Activated T-helper 1 cell treated with Interleukin-2 at 50 U/mL for 16 hours (primary cell): ENCODE results near the gene NELL2.
A peak's percentile ranks its signal among the peaks of the same experiment; 100 is the strongest.
"Not testable (repeated sequence)": the region's sequence is repeated elsewhere in the genome, so short reads cannot be mapped to it uniquely, and the experiment has no call there.

Experiments
- DNase-seq: peaks from one replicate; pipeline ENCODE4 v3.0.0-alpha.2; 2020; ENCODE audit warnings: low read depth

Gene NELL2

DNA sequence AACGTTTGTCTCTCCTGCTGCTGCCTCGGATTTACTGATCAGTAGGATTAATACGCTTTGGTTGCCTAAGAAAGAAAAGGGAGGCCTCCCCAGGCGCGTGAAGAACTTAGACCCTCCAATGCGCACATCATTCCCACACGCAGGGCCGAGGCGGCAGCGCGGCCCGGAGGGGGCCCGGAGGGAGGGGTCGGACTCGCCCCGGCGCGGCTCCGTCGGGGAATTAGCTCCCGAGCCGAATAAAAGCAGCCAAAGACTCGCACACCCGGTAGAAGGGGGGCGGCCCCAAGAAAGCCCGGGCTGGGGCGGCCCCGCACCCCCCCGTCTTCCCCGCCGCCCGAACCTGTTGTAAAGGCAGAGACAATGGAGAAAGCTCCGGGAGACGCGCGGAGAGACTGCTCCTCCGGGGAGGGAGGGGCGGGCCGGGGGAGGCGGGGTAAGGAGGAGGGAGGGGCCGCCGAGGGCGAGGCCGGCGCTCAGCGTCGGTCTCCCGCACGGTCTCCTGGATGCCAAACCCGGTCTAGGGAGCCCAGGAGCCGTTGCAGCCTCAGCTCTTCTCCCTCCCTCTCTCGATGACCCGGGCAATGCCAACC is at the start of gene NELL2:
NELL2 (minus strand) TSS at position 362 of the 590 bp plus-strand sequence. CDS start 446 bp downstream, outside the sequence.
- peak; percentile 41 for DNase-seq

GRCh38 chr12:44921736-44922135 is 45.6 kb upstream of the NELL2 start:
- no peak for DNase-seq

DNA sequence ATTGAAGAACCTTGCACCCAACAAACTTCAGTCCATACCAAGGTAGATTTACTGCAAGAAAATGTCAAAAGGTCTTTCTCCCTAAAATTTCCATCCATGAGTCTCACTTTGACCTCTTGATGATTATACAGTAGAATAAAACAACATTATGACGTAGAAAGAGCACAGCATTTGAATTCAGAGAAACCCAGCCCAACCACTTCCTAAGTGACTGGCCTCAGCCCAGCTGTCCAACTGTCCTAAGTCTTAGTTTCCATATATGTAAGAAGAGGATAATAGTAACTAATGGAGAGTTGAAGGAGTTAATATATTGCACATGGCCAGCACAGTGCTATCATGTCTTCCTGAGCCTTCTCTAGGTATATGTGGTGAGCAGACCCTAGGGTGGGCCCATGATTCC is 41.0 kb upstream of the NELL2 start:
- DNase-seq: no peak

GRCh38 chr12:44915958-44916357 is 39.8 kb upstream of the NELL2 start:
- no peak for DNase-seq

DNA sequence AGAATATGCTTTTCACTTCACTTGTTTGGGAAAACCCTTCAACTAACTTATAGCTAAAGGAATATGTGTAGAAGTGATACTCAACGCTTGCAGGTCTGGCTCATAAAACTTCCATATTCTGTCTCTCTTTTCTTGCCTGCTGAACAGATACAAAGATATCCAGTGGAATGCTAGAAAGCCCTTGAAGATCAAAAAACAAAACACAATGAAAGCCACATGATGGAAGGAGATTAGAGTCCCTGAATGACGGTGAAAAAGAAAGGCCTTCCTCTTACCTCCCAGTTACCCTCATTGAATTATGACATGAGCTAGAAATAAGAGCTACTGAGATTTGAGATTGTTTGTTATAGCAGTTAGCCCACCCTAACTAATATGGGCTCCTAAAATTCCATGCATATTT is 28.2 kb upstream of the NELL2 start:
- no peak for DNase-seq

- not testable (repeated sequence) for DNase-seq
Measured at GRCh38 chr12:44898108-44898507, 22.0 kb upstream of the NELL2 start.

- no peak for DNase-seq
Measured at GRCh38 chr12:44889926-44890325, 13.8 kb upstream of the NELL2 start.

GRCh38 chr12:44889162-44889561 is 13.0 kb upstream of the NELL2 start:
- no peak for DNase-seq

- no peak for DNase-seq
Measured at GRCh38 chr12:44885902-44886301, 9.8 kb upstream of the NELL2 start.

GRCh38 chr12:44881197-44881596 is 5.1 kb upstream of the NELL2 start:
- no peak for DNase-seq

DNA sequence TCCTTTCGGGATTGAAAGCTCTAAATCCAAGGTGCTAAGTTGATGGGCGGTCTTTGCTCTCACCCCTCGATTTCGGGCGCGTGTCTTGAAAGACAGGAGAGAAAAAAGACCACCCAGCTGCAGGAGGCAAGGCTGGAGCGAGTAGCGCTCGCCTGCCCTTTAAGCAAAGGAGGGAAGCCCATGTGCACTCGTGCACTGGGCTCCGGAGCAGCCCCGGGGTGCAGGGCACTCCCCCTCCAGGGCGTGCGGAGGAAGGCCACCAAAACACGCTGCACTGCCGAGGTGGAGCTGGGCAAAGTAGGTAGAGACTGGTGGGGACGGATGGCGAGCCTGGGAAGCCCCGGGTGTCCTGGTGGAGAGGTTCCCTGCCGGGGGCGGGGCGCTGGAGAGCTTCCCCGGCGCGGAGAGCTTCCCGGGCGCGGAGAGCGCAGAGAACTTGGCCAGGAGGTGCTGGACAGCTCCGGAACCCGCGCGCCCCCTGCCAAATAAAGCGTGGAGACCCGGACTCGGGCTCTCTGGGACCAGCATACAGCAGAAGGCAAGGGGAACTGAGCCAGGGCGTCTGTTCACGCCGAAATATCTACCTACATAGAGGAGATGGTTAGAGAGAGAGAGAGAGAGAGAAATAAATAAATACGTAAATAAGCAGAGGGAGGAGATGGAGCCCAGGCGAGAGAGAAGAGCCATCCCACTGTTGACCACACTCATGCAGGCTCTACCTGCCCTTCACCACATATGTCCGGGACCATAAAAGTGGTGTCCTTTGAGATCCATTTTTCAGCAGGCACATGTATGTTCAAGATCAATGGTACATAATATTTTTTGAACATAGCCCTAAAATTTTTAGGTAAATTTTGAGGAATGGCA is 662 bp upstream of the NELL2 start:
- DNase-seq: peak; percentile 27

GRCh38 chr12:44875417-44875953 is 630 bp downstream of the NELL2 start:
- no peak for DNase-seq

GRCh38 chr12:44874981-44875416 is 1.1 kb downstream of the NELL2 start:
- peak; percentile 11 for DNase-seq

DNA sequence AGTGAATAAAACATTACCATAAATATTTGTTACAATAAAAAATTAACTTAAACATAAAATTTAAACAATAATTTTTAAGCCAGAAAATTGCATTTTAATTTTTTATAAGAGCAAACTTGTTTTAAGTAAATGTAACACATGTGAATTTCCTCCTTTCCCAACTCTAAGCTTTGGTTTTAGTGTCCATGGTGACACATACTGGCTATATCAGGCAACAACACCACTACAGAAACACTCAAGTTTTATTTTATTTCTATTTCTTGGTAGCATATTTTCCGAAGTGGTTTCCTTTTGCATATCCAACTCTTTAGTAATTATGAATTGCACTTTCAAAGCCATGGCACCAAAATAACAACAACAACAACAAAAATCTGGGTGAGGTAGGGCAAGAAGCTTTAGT is 2.2 kb downstream of the NELL2 start:
- DNase-seq: no peak

DNA sequence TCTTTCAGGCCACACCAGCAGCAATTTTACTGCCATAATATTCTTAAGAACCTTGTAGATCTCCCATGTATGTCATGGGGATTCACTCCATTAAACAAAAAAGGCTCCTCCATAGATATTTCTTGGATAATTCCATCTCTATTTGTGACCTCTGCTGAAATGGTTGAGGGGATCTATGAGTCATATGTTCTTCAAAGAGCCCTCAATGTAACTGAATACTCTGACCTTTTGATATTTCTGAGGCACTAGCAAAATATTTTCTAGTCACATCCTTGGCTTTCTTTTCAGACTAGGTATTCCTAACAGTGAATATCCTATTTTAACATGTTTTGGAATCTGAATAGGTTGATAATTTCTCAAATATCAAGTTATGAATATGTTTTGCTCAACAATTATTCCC is 6.6 kb downstream of the NELL2 start:
- no peak for DNase-seq

DNA sequence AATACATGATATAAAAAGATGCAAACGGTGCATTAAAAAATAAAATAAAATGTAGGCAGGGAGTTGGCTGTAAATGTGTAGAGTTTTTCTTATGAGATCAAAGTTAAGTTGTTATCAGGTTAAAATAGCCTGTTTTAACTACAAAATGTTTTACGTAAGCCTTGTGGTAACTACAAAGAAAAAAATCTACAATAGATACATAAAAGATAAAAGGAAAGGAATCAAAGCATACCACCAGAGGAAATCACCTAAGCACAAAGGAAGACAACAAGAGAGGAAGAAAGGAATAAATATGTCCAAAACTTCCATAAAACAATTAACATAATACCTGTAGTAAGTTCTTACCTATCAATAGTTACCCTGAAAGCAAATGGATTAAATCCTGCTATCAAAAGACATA is 12.2 kb downstream of the NELL2 start:
- no peak for DNase-seq

DNA sequence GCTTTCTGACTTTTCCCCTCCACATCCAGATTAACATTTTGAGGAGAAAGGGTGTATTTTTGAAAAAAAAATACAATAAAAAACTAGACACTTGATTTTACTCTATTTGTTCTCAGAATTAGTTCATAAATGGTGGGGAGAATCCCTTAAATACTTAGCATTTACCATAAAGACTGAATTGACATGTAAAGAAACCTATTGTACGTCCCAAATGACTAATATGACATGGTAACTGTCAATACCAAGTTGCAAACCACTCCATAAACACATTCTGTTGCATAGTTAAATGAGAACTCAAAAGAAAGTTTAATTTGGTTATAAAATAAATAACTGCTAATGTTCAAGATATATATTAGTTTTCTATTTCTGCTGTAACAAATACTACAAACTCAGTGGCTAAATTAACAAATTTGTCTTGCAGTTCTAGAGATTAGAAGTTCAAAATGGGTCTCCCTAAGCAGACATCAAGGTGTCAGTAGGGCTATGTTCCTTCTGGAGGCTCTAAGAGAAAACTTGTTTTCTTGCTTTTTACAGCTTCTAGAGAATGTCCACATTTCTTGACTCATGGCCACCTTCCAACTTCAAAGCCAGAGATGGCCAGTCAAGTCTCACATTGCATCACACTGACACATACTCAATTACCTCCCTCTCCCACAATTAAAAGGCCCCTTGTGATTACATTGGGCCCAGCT is 16.0 kb downstream of the NELL2 start:
- no peak for DNase-seq

DNA sequence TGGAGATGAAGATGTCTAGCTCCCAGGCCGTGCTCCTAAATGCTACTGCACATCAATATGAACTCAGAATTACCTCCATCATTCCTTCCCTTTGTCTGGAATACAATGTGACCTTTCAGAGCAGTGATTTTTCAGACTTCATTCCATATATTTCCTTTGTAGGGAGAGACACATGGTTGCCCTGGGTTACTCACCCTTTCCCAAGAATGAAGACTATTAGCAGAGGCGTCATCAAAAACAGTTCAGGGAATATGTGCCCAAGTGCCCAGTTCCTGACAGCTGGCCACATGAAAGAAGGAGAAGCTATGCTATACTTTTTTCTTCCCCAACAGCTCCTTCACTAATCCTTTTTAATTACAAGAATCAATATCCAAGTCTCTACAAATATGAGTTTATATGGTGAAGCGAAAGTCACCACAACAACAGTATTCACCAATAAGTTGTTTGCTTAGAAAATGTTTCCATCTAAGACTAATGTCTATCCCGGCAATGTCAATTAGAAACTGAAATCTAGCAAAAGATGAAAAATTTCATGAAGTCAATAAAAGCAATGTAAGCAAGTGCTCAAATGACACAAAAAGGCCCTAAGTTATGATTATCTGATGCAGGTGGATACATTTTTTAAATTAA is 17.8 kb downstream of the NELL2 start:
- DNase-seq: no peak

GRCh38 chr12:44852483-44852882 is 23.6 kb downstream of the NELL2 start:
- no peak for DNase-seq

GRCh38 chr12:44851586-44851985 is 24.5 kb downstream of the NELL2 start:
- DNase-seq: no peak

GRCh38 chr12:44848703-44849085 is 27.4 kb downstream of the NELL2 start:
- DNase-seq: no peak
